Measurements from ENCODE around the gene TOLLIP.
"Not testable (repeated sequence)": the region's sequence is repeated elsewhere in the genome, so short reads cannot be mapped to it uniquely, and the experiment has no call there.

The TOLLIP gene

GRCh38 chr11:1242751-1243150 is 66.7 kb downstream of the TOLLIP start:
- not testable (repeated sequence) for DNase-seq

- no peak for DNase-seq
These were observed 67.1 kb downstream of the TOLLIP start for GRCh38 chr11:1242289-1242688.

GRCh38 chr11:1241706-1242105 is 67.7 kb downstream of the TOLLIP start:
- DNase-seq, result no peak

- DNase-seq, result no peak
These were observed 68.7 kb downstream of the TOLLIP start for GRCh38 chr11:1240771-1241170.

GRCh38 chr11:1239596-1240205 is 69.7 kb downstream of the TOLLIP start:
- DNase-seq, result no peak

- no peak for DNase-seq
These were observed 70.5 kb downstream of the TOLLIP start for GRCh38 chr11:1238767-1239595.

- DNase-seq, result no peak
These were observed 71.6 kb downstream of the TOLLIP start for GRCh38 chr11:1237851-1238250.

GRCh38 chr11:1237128-1237580 is 72.3 kb downstream of the TOLLIP start:
- DNase-seq, result no peak

- DNase-seq, result no peak
These were observed 72.9 kb downstream of the TOLLIP start for GRCh38 chr11:1236316-1237127.

- no peak for DNase-seq
These were observed 73.5 kb downstream of the TOLLIP start for GRCh38 chr11:1235901-1236315.

- no peak for DNase-seq
These were observed 74.0 kb downstream of the TOLLIP start for GRCh38 chr11:1235306-1235900.

- no peak for DNase-seq
These were observed 74.6 kb downstream of the TOLLIP start for GRCh38 chr11:1234771-1235305.

- no peak for DNase-seq
These were observed 75.2 kb downstream of the TOLLIP start for GRCh38 chr11:1234054-1234720.

GRCh38 chr11:1233351-1234053 is 75.9 kb downstream of the TOLLIP start:
- DNase-seq, result no peak

GRCh38 chr11:1232883-1233321 is 76.5 kb downstream of the TOLLIP start:
- no peak for DNase-seq

GRCh38 chr11:1232021-1232882 is 77.2 kb downstream of the TOLLIP start:
- DNase-seq, result no peak

- DNase-seq, result no peak
These were observed 77.9 kb downstream of the TOLLIP start for GRCh38 chr11:1231396-1232020.

- DNase-seq, result no peak
These were observed 78.7 kb downstream of the TOLLIP start for GRCh38 chr11:1230456-1231395.

- DNase-seq, result no peak
These were observed 79.3 kb downstream of the TOLLIP start for GRCh38 chr11:1230121-1230455.

Measured in NCI-H446 treated with DMSO at 0.1 percent for 48 hours (cell line).